Prostate gland (tissue), 2 donors: ENCODE measurements around the gene CDH1.

Experiments
- CTCF ChIP-seq, 4 experiments: fragments of 200-600 bp in 2 of 4; fragments of 450-650 bp in 2 of 4; sonication (generic) in 2 of 4; IDR thresholded peaks; 1 replicate in 3 of 4; 2 replicates in 1 of 4; pipeline ENCODE4 v1.5.1; 2016 to 2019; ENCODE audit warnings: antibody characterized with exemption in 4 of 4, mild to moderate bottlenecking in 2 of 4, moderate library complexity in 2 of 4
- POLR2A ChIP-seq: fragments of 450-650 bp; IDR thresholded peaks from one replicate; pipeline ENCODE4 v1.6.1; 2016; ENCODE audit warnings: antibody characterized with exemption, mild to moderate bottlenecking
- POLR2AphosphoS5 ChIP-seq: sonication (generic); formaldehyde crosslinking; IDR thresholded peaks from one replicate; pipeline ENCODE4 v1.6.1; 2017; ENCODE audit warnings: antibody characterized with exemption

GRCh38 chr16:68698091-68698490, 39.0 kb upstream of the CDH1 start:
- TF ChIP-seq POLR2A (no peak), CTCF (IDR thresholded peaks at IDR 0.05) (no peak), POLR2AphosphoS5 (no peak)
